Measurements from ENCODE around the gene FSIP1.

Gene FSIP1

GRCh38 chr15:39628546-39629257 is 153.9 kb downstream of the FSIP1 start:
- no peak overlapping the region for H3K4me3 ChIP-seq (ENCODE audit: low read depth, low read length)
- no peak for TF ChIP-seq CTCF (conservative IDR thresholded peaks at IDR 0.05; ENCODE audit: low read depth, low read length)
- peak; percentile 38 for DNase-seq (ENCODE audit: low read depth)

- DNase-seq (ENCODE audit: low read depth): peak; percentile 29
- TF ChIP-seq CTCF (conservative IDR thresholded peaks at IDR 0.05; ENCODE audit: low read depth, low read length): peak; percentile 55
Measured at GRCh38 chr15:39628144-39628508, 154.5 kb downstream of the FSIP1 start.

GRCh38 chr15:39627451-39628143 is 155.0 kb downstream of the FSIP1 start:
- no peak for DNase-seq (ENCODE audit: low read depth)
- no peak overlapping the region for H3K4me3 ChIP-seq (ENCODE audit: low read depth, low read length)
- TF ChIP-seq CTCF (conservative IDR thresholded peaks at IDR 0.05; ENCODE audit: low read depth, low read length): no peak

More at GRCh38 chr15:39628144-39628508, 154.5 kb downstream of the FSIP1 start:
- no peak overlapping the region for H3K4me3 ChIP-seq (ENCODE audit: low read depth, low read length)

- H3K4me3 ChIP-seq (ENCODE audit: low read depth, low read length): no peak overlapping the region
- no peak for TF ChIP-seq CTCF (conservative IDR thresholded peaks at IDR 0.05; ENCODE audit: low read depth, low read length)
- peak; percentile 63 for DNase-seq (ENCODE audit: low read depth)
Measured at GRCh38 chr15:39625856-39626255, 156.8 kb downstream of the FSIP1 start.

GRCh38 chr15:39625451-39625850 is 157.2 kb downstream of the FSIP1 start:
- H3K4me3 ChIP-seq (ENCODE audit: low read depth, low read length): no peak overlapping the region
- TF ChIP-seq CTCF (conservative IDR thresholded peaks at IDR 0.05; ENCODE audit: low read depth, low read length): no peak
- DNase-seq (ENCODE audit: low read depth): no peak

- peak; percentile 28 for TF ChIP-seq CTCF (conservative IDR thresholded peaks at IDR 0.05; ENCODE audit: low read depth, low read length)
- no peak overlapping the region for H3K4me3 ChIP-seq (ENCODE audit: low read depth, low read length)
- peak; percentile 97 for DNase-seq (ENCODE audit: low read depth)
Measured at GRCh38 chr15:39624806-39625205, 157.8 kb downstream of the FSIP1 start.

- TF ChIP-seq CTCF (conservative IDR thresholded peaks at IDR 0.05; ENCODE audit: low read depth, low read length): no peak
- H3K4me3 ChIP-seq (ENCODE audit: low read depth, low read length): no peak overlapping the region
- DNase-seq (ENCODE audit: low read depth): no peak
Measured at GRCh38 chr15:39623529-39623931, 159.1 kb downstream of the FSIP1 start.
